ENCODE data around the gene DUSP2. TPM values are rescaled to one million over a fixed set of nuclear protein-coding genes. Genes with fewer than 3 reads are reported as not detected.

The DUSP2 gene
- total RNA-seq, 4 donors from 2014 or later, result 2.6 to 10.2 (median 7.9) TPM

- no peak for TF ChIP-seq CTCF (IDR thresholded peaks at IDR 0.05; ENCODE audit: low read depth)
These were observed 9.5 kb upstream of the DUSP2 start for GRCh38 chr2:96154506-96155380.

GRCh38 chr2:96153991-96154431, 8.8 kb upstream of the DUSP2 start:
- no peak for TF ChIP-seq CTCF (IDR thresholded peaks at IDR 0.05; ENCODE audit: low read depth)

- TF ChIP-seq CTCF (IDR thresholded peaks at IDR 0.05; ENCODE audit: low read depth), result no peak
These were observed 8.1 kb upstream of the DUSP2 start for GRCh38 chr2:96153291-96153713.

GRCh38 chr2:96152304-96153161, 7.3 kb upstream of the DUSP2 start:
- TF ChIP-seq CTCF (IDR thresholded peaks at IDR 0.05; ENCODE audit: low read depth), result no peak

- TF ChIP-seq CTCF (IDR thresholded peaks at IDR 0.05; ENCODE audit: low read depth), result no peak
These were observed 6.5 kb upstream of the DUSP2 start for GRCh38 chr2:96151595-96152303.

GRCh38 chr2:96150791-96151594, 5.8 kb upstream of the DUSP2 start:
- no peak for TF ChIP-seq CTCF (IDR thresholded peaks at IDR 0.05; ENCODE audit: low read depth)

All from subcutaneous adipose tissue (tissue), 4 donors.